Measurements from ENCODE around the gene TTC23L.

DNA sequence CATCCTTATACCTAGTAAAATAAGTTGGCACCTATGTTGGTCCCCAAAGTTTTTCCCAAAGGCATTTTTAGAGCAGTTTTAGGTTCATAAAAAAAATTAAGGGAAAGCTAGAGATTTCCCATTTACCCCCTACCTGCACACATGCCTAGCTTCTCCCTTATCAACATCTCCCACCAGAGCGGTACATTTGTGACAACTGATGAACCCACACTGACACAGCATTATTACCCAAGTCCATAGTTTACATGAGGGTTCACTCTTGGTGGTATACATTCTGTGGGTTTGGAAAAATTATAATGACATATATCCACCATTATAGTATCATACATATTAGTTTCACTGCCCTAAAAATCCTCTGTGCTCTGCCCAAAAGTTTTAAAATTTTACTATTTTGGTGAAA is 64.3 kb downstream of the TTC23L start:
- TF ChIP-seq POLR2AphosphoS5 (IDR thresholded peaks at IDR 0.05) (no peak), POLR2A (IDR thresholded peaks at IDR 0.05) (no peak)

Measured in suprapubic skin (tissue), 4 donors.